Mononuclear cell (primary cell): ENCODE data around the gene REC114. TPM values are rescaled to one million over a fixed set of nuclear protein-coding genes. Genes with fewer than 3 reads are reported as not detected.

Source experiments
- H3K27me3 ChIP-seq: 2 replicates; pipeline ENCODE4 v1.6.0; 2011; ENCODE audit warnings: low read length, control low read depth; ENCODE audit not compliant: insufficient read depth
- H3K4me1 ChIP-seq: 2 replicates; pipeline ENCODE4 v1.5.1; 2011; ENCODE audit warnings: mild to moderate bottlenecking, low read length, control low read depth; ENCODE audit not compliant: insufficient read depth
- H3K4me3 ChIP-seq: 2 replicates; pipeline ENCODE4 v1.5.1; 2011; ENCODE audit warnings: mild to moderate bottlenecking, low read length, moderate library complexity
- H3K9me3 ChIP-seq: 2 replicates; pipeline ENCODE4 v1.5.1; 2011; ENCODE audit warnings: low read depth, mild to moderate bottlenecking, control low read depth, low read length
- total RNA-seq: library from RNA; depleted of rRNA; stranded (reverse); fragments of >200 nt; gene quantifications from one replicate; pipeline ENCODE4 v1.2.3, GENCODE V29; 2012

REC114 gene
- total RNA-seq, 1 donor = not detected

- no peak overlapping the region for H3K4me3 ChIP-seq
- peaks cover 5% of the 10 kb centered on the region for H3K4me1 ChIP-seq
- no peaks in the 10 kb centered on the region for H3K9me3 ChIP-seq
- no peaks in the 10 kb centered on the region for H3K27me3 ChIP-seq
Observed at GRCh38 chr15:73593304-73594074, 150.5 kb downstream of the REC114 start.

- peaks cover 5% of the 10 kb centered on the region for H3K4me1 ChIP-seq
- H3K4me3 ChIP-seq = no peak overlapping the region
- H3K9me3 ChIP-seq = no peaks in the 10 kb centered on the region
- no peaks in the 10 kb centered on the region for H3K27me3 ChIP-seq
Observed at GRCh38 chr15:73594109-73594508, 151.1 kb downstream of the REC114 start.

- Histone ChIP-seq H3K4me3 (no peak overlapping the region), H3K9me3 (no peaks in the 10 kb centered on the region), H3K4me1 (peaks cover 11% of the 10 kb centered on the region), H3K27me3 (no peaks in the 10 kb centered on the region)
Observed at GRCh38 chr15:73596174-73596573, 153.2 kb downstream of the REC114 start.

GRCh38 chr15:73597036-73597638 is 154.2 kb downstream of the REC114 start:
- Histone ChIP-seq H3K4me1 (peaks cover 21% of the 10 kb centered on the region), H3K4me3 (no peak overlapping the region), H3K27me3 (no peaks in the 10 kb centered on the region), H3K9me3 (no peaks in the 10 kb centered on the region)

GRCh38 chr15:73598530-73599160 is 155.7 kb downstream of the REC114 start:
- Histone ChIP-seq H3K4me1 (peaks cover 29% of the 10 kb centered on the region), H3K9me3 (no peaks in the 10 kb centered on the region), H3K4me3 (no peak overlapping the region), H3K27me3 (no peaks in the 10 kb centered on the region)

- H3K27me3 ChIP-seq = no peaks in the 10 kb centered on the region
- H3K9me3 ChIP-seq = no peaks in the 10 kb centered on the region
- peaks cover 27% of the 10 kb centered on the region for H3K4me1 ChIP-seq
- no peak overlapping the region for H3K4me3 ChIP-seq
Observed at GRCh38 chr15:73599934-73600333, 157.0 kb downstream of the REC114 start.

- H3K27me3 ChIP-seq = no peaks in the 10 kb centered on the region
- H3K4me1 ChIP-seq = peaks cover 27% of the 10 kb centered on the region
- no peak overlapping the region for H3K4me3 ChIP-seq
- H3K9me3 ChIP-seq = no peaks in the 10 kb centered on the region
Observed at GRCh38 chr15:73600413-73601335, 157.7 kb downstream of the REC114 start.

- Histone ChIP-seq H3K9me3 (no peaks in the 10 kb centered on the region), H3K27me3 (no peaks in the 10 kb centered on the region), H3K4me3 (no peak overlapping the region), H3K4me1 (peaks cover 29% of the 10 kb centered on the region)
Observed at GRCh38 chr15:73601451-73602445, 158.8 kb downstream of the REC114 start.

- Histone ChIP-seq H3K4me1 (peaks cover 35% of the 10 kb centered on the region), H3K9me3 (no peaks in the 10 kb centered on the region), H3K27me3 (no peaks in the 10 kb centered on the region), H3K4me3 (no peak overlapping the region)
Observed at GRCh38 chr15:73602446-73602843, 159.5 kb downstream of the REC114 start.

GRCh38 chr15:73602992-73603391 is 160.0 kb downstream of the REC114 start:
- no peaks in the 10 kb centered on the region for H3K9me3 ChIP-seq
- no peak overlapping the region for H3K4me3 ChIP-seq

GRCh38 chr15:73604477-73604876 is 161.5 kb downstream of the REC114 start:
- no peaks in the 10 kb centered on the region for H3K9me3 ChIP-seq
- H3K4me1 ChIP-seq = peaks cover 48% of the 10 kb centered on the region
- H3K27me3 ChIP-seq = no peaks in the 10 kb centered on the region
- H3K4me3 ChIP-seq = no peak overlapping the region

More at GRCh38 chr15:73602992-73603391, 160.0 kb downstream of the REC114 start:
- H3K4me1 ChIP-seq = peaks cover 41% of the 10 kb centered on the region
- H3K27me3 ChIP-seq = no peaks in the 10 kb centered on the region

GRCh38 chr15:73605759-73606436 is 162.9 kb downstream of the REC114 start:
- Histone ChIP-seq H3K4me3 (no peak overlapping the region), H3K27me3 (no peaks in the 10 kb centered on the region), H3K4me1 (peaks cover 45% of the 10 kb centered on the region), H3K9me3 (no peaks in the 10 kb centered on the region)

- Histone ChIP-seq H3K27me3 (no peaks in the 10 kb centered on the region), H3K9me3 (no peaks in the 10 kb centered on the region), H3K4me1 (peaks cover 30% of the 10 kb centered on the region), H3K4me3 (no peak overlapping the region)
Observed at GRCh38 chr15:73607405-73607804, 164.4 kb downstream of the REC114 start.
